ENCODE data around the gene CWC27.

CWC27 gene

GRCh38 chr5:65037831-65038815 is 269.4 kb downstream of the CWC27 start:
- Histone ChIP-seq H3K4me3 (ENCODE audit: low read depth in 1 of 2, low read length in 1 of 2) (no peak overlapping the region), H3K27me3 (no peaks in the 10 kb centered on the region), H3K9me3 (no peaks in the 10 kb centered on the region), H3K27ac (no peak overlapping the region), H3K36me3 (no peaks in the 10 kb centered on the region), H3K4me1 (ENCODE audit: control insufficient read depth in 1 of 2, insufficient read depth in 1 of 2, low read depth in 1 of 2, low read length in 1 of 2) (peaks cover 15 to 16% of the 10 kb centered on the region in 2 experiments)
- TF ChIP-seq CTCF (IDR thresholded peaks at IDR 0.05), result no peak

DNA sequence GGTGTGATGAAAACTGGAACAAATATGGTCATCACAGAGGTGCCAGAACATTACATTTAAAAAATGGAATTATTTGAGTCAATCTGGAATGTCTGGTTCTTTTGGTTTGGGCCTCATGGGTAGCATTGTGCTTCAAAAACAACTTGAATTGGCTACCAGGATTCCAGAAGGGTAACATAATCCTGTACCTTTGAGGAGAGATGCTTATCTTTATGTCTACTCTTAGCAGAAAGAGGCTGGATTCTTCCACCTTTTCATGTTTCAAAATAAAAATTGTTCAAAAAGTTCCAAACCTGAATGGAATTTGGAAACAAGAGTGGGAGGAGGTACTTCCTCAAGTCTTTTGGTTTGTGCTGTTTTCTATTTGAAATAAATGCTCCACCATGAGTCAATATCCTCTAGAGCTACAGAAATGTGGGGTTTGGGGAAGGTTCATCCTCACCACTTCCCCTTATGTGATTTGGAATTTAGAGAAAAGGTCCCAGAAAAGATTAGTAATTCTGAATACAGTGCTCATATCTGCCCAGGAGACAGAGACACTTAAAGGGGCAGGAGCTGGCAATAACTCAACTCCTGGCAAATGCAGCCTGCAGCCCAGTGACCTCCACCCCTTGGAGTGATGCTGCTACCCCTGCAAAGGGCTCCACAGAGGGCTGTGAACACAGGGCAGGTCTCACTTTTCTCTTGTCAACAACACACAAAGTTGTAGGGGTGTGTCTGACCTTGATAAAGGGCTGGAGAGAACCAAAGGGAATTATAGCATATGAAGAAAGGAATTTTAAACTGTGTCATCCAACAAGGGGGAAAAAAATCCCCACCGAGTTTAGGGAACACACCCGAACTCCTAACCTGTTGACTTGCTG is 272.8 kb downstream of the CWC27 start:
- no peaks in the 10 kb centered on the region for H3K27me3 ChIP-seq
- H3K27ac ChIP-seq, result no peak overlapping the region
- no peak overlapping the region for H3K4me3 ChIP-seq (ENCODE audit: low read depth in 1 of 2, low read length in 1 of 2)
- no peaks in the 10 kb centered on the region for H3K9me3 ChIP-seq
- H3K36me3 ChIP-seq, result no peaks in the 10 kb centered on the region
- H3K4me1 ChIP-seq (ENCODE audit: control insufficient read depth in 1 of 2, insufficient read depth in 1 of 2, low read depth in 1 of 2, low read length in 1 of 2), result peaks cover 5 to 8% of the 10 kb centered on the region in 2 experiments
- no peak for TF ChIP-seq CTCF (IDR thresholded peaks at IDR 0.05)

- Histone ChIP-seq H3K27ac (no peak overlapping the region), H3K36me3 (no peaks in the 10 kb centered on the region), H3K9me3 (no peaks in the 10 kb centered on the region), H3K27me3 (no peaks in the 10 kb centered on the region), H3K4me3 (ENCODE audit: low read depth in 1 of 2, low read length in 1 of 2) (no peak overlapping the region), H3K4me1 (ENCODE audit: control insufficient read depth in 1 of 2, insufficient read depth in 1 of 2, low read depth in 1 of 2, low read length in 1 of 2) (peaks cover 5 to 8% of the 10 kb centered on the region in 2 experiments)
- no peak for TF ChIP-seq CTCF (IDR thresholded peaks at IDR 0.05)
Measured at GRCh38 chr5:65043843-65044359, 275.2 kb downstream of the CWC27 start.

GRCh38 chr5:65047225-65047624 is 278.5 kb downstream of the CWC27 start:
- Histone ChIP-seq H3K4me3 (ENCODE audit: low read depth in 1 of 2, low read length in 1 of 2) (no peak overlapping the region), H3K36me3 (no peaks in the 10 kb centered on the region), H3K27me3 (no peaks in the 10 kb centered on the region), H3K4me1 (ENCODE audit: control insufficient read depth in 1 of 2, insufficient read depth in 1 of 2, low read depth in 1 of 2, low read length in 1 of 2) (no peaks in the 10 kb centered on the region), H3K27ac (no peak overlapping the region), H3K9me3 (no peaks in the 10 kb centered on the region)
- TF ChIP-seq CTCF (IDR thresholded peaks at IDR 0.05), result no peak

GRCh38 chr5:65047948-65048690 is 279.4 kb downstream of the CWC27 start:
- no peak for TF ChIP-seq CTCF (IDR thresholded peaks at IDR 0.05)

More at GRCh38 chr5:65047948-65048690, 279.4 kb downstream of the CWC27 start:
- Histone ChIP-seq H3K27ac (no peak overlapping the region), H3K4me1 (ENCODE audit: control insufficient read depth in 1 of 2, insufficient read depth in 1 of 2, low read depth in 1 of 2, low read length in 1 of 2) (no peaks in the 10 kb centered on the region), H3K9me3 (no peaks in the 10 kb centered on the region), H3K36me3 (no peaks in the 10 kb centered on the region), H3K4me3 (ENCODE audit: low read depth in 1 of 2, low read length in 1 of 2) (no peak overlapping the region), H3K27me3 (no peaks in the 10 kb centered on the region)
